ENCODE data around the gene CZIB.
"Not testable (repeated sequence)": the region's sequence is repeated elsewhere in the genome, so short reads cannot be mapped to it uniquely, and the experiment has no call there.

The CZIB gene

DNA sequence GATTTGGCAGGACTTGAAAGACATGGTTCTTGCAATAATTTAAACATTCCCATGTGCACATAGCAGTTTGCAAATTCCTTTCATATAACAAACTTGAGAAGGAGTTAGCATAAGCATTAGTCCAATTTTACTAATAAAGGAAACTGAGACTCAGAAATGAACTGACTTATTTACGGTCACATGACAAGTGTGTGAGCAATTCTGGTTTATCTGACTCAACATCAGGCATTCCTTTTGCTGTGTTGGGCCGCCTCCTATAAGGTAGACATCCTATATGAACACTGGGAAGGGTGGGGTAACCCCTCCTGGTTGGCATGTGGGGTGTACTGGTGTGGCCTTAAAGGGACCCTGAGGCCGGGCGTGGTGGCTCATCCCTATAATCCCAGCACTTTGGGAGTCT, 32.3 kb downstream of the CZIB start:
- DNase-seq: no peak

- no peak for DNase-seq
Observed at GRCh38 chr1:53187401-53187800, 33.0 kb downstream of the CZIB start.

GRCh38 chr1:53186533-53186932, 33.9 kb downstream of the CZIB start:
- DNase-seq: no peak

GRCh38 chr1:53185955-53186297, 34.5 kb downstream of the CZIB start:
- not testable (repeated sequence) for DNase-seq

- no peak for DNase-seq
Observed at GRCh38 chr1:53183095-53183990, 37.1 kb downstream of the CZIB start.

DNA sequence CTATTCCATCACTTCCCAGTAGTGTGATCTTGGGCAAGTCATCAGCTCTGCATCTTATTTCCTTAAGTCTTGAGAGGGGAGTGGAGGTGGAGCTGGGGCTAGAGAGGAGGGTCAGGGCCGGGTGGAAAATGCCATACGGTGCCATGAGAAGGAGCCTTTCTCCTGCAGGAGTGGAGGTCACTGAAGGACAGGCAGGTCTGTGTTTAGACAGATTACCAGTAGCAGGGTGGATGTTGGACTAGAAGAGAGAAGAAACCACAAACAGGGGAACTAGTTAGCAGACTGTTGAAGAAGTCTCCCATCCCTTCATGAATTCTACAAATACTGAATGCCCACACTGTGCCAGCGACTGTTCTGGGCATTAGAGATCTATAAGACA, 37.7 kb downstream of the CZIB start:
- DNase-seq: no peak

DNA sequence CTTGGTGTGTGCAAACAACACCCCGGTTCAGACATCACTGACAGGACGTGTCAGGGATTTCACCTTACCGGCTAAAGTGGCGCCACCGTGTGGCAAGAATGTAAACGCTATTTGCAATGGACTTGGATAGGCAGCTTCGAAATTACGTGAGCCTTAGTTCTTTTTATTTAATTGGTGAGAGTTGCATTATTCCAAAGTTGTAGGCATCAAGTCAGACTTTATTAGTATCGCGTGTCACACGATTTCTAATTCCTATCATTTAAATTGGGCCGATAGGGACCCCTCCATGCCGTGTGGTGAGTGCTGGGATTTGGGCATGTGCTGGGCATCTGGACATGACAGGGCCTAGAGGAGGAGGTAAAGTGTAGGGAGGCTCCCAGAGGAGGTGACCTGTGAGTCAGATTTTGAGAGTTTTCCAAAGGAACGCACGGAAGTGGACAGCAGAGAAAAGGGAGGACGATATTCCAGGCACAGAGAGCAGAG, 38.3 kb downstream of the CZIB start:
- peak; percentile 20 to 41 for DNase-seq

DNA sequence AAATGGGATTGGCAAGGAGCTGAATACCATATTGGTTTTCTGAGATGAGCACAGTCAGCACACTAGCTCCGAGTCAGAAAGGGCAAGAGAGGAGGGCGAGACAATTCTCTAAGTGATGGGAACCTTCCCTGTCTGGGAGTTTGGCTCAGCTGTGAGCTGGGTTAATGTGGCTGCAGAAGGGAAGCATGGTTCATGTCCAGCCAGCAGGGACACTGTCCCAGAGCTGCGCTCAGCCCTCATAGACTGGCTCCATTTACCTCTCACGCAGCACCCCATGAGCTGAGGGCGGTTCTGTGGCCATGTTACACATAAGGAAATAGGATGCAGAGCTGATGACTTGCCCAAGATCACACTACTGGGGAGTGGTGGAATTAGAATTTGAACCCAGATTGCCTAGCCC, 39.5 kb downstream of the CZIB start:
- DNase-seq: no peak

- no peak for DNase-seq
Observed at GRCh38 chr1:53180226-53180625, 40.2 kb downstream of the CZIB start.

DNA sequence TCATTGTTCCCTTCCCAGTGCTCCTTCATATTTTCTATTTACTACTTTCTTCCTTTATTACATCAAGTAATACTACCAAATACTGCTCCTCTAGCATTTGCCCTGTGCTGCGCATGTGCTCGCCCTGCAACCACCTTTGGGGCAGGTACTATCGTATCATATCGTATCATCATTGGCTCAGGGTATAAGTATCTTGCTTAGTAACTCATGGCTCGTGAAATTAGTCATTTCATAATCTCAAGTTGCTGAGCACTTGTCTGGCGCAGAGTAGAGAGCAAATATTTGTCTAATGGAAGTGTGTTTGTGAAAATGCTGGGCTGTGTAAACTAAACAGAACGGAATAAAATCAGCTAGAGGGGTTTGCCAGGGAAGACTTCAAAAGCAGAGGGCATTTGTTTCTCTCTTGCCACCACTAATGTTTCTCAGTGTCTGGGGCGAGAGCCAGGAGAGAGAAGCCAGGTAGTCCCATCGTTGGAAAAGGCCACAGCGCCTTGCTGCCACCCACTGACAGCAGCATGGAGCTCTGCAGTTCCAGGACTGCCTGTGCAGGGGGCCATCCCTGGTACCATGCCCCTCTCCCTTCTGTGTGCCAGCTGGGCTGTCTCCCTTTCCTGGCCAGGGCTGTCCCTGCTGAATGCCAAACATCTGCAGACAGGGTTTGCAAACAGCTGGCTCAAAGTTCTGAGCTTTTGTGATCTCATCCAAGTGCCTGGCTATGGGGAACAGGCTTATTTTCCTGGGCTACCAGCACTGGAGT, 43.8 kb downstream of the CZIB start:
- peak in 1 of 2 experiments; percentile 14 for DNase-seq

DNA sequence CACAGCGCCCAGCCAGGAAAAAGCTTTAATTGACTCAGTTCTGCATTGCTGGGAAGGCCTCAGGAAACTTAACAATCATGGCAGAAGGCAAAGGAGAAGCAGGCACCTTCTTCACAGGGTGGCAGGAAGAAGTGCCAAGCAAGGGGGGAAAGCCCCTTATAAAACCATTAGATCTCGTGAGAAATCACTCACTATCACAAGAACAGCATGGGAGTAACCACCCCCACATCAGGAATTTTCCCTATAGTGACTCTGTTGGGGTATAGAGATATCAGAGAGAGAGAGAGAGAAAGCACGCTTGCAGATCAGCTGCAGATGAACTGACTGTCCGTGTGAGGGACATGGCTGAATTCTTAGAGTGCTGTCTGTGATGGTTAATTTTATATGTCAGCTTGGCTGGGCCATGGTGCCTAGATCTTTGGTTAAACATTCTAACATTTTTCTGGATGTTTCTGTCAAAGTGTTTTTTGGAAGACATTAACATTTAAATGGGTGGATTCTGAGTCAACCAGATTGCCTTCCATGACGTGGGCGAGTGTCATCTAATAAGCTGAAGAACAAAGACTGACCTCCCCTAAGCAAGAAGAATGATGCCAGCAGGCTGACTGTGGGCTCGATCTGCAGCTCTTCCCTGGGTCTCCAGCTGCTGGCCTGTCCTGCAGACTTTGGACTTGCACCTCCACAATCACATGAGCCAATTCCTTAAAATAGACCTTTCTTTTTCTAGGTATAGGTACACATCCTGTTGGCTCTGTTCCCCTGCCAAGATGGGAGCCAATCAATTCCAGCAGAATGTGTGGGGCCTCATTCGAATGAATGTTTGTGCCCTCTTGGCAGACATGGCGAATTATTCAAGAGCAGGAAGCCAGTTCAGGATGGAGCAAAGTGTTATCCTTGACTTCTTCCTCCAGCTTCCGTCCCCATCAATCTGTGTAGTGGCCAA, 45.2 kb downstream of the CZIB start:
- DNase-seq: no peak

- DNase-seq: peak in 1 of 2 experiments; percentile 23
Observed at GRCh38 chr1:53172426-53173128, 47.9 kb downstream of the CZIB start.

GRCh38 chr1:53166912-53167311, 53.5 kb downstream of the CZIB start:
- no peak for DNase-seq

GRCh38 chr1:53166366-53166765, 54.1 kb downstream of the CZIB start:
- no peak for DNase-seq

- no peak for DNase-seq
Observed at GRCh38 chr1:53165408-53165961, 54.9 kb downstream of the CZIB start.

Data from NCI-H187 (cell line).